GM23338 (cell line): Measurements from ENCODE around the gene FBXO38. TPM values are rescaled to one million over a fixed set of nuclear protein-coding genes. Genes with fewer than 3 reads are reported as not detected.
A peak's percentile ranks its signal among the peaks of the same experiment; 100 is the strongest.

Experiments used
- ATAC-seq: fragments of 200-7000 bp; cut with Tn5 transposase; 3 replicates; pipeline ENCODE4 v1.9.1; 2020
- DNase-seq: peaks from one replicate; pipeline ENCODE4 v3.0.0-alpha.2; 2015; ENCODE audit warnings: low spot score
- H2AFZ ChIP-seq: fragments of 200-600 bp; sonication (generic); 2 replicates; pipeline ENCODE4 v1.8.0; 2016; ENCODE audit warnings: antibody characterized with exemption, mild to moderate bottlenecking, moderate library complexity
- H3F3A ChIP-seq: fragments of 200-600 bp; sonication (generic); replicated peaks from 2 replicates; pipeline ENCODE4 v1.8.0; 2017; ENCODE audit warnings: antibody characterized with exemption, mixed run types, low read depth
- H3K27ac ChIP-seq: fragments of 200-600 bp; sonication (generic); 2 replicates; pipeline ENCODE4 v1.6.1; 2016; ENCODE audit warnings: low read depth
- H3K27me3 ChIP-seq: fragments of 200-600 bp; sonication (generic); 2 replicates; pipeline ENCODE4 v1.8.0; 2016; ENCODE audit warnings: mild to moderate bottlenecking, mixed run types, moderate library complexity; ENCODE audit not compliant: insufficient read depth
- H3K36me3 ChIP-seq: fragments of 200-600 bp; sonication (generic); 2 replicates; pipeline ENCODE4 v1.8.0; 2016; ENCODE audit warnings: mild to moderate bottlenecking; ENCODE audit not compliant: insufficient read depth
- H3K4me1 ChIP-seq: fragments of 200-600 bp; sonication (generic); 2 replicates; pipeline ENCODE4 v1.8.0; 2016; ENCODE audit warnings: mild to moderate bottlenecking, moderate library complexity; ENCODE audit not compliant: insufficient read depth
- H3K4me2 ChIP-seq: fragments of 200-600 bp; sonication (generic); 2 replicates; pipeline ENCODE4 v1.7.1; 2017; ENCODE audit warnings: mixed run types
- H3K4me3 ChIP-seq: fragments of 200-600 bp; sonication (generic); 2 replicates; pipeline ENCODE4 v1.6.1; 2016; ENCODE audit warnings: mixed run types
- H3K79me2 ChIP-seq: fragments of 200-600 bp; sonication (generic); replicated peaks from 2 replicates; pipeline ENCODE4 v1.8.0; 2017; ENCODE audit warnings: mild to moderate bottlenecking; ENCODE audit not compliant: insufficient read depth
- H3K9me2 ChIP-seq: fragments of 200-600 bp; sonication (generic); 2 replicates; pipeline ENCODE4 v1.8.0; 2017; ENCODE audit not compliant: insufficient read depth
- H4K20me1 ChIP-seq: fragments of 200-600 bp; sonication (generic); replicated peaks from 2 replicates; pipeline ENCODE4 v1.8.0; 2017; ENCODE audit warnings: mild to moderate bottlenecking; ENCODE audit not compliant: insufficient read depth
- H3K27ac Mint-ChIP-seq: 2 replicates; pipeline ENCODE4 v1.8.0; 2020; ENCODE audit warnings: inconsistent platforms, mild to moderate bottlenecking, moderate library complexity, mixed read lengths
- H3K27me3 Mint-ChIP-seq: 3 replicates; pipeline ENCODE4 v1.8.0; 2022; ENCODE audit warnings: low read depth, mild to moderate bottlenecking, moderate library complexity, mixed read lengths, inconsistent platforms; ENCODE audit not compliant: insufficient read depth, poor library complexity
- H3K36me3 Mint-ChIP-seq: 3 replicates; pipeline ENCODE4 v1.8.0; 2021; ENCODE audit warnings: low read depth, mild to moderate bottlenecking, inconsistent platforms, moderate library complexity, mixed read lengths
- H3K4me1 Mint-ChIP-seq: 3 replicates; pipeline ENCODE4 v1.8.0; 2020; ENCODE audit warnings: mild to moderate bottlenecking, inconsistent platforms, mixed read lengths
- H3K4me3 Mint-ChIP-seq: 3 replicates; pipeline ENCODE4 v1.8.0; 2021; ENCODE audit warnings: moderate library complexity, mild to moderate bottlenecking, inconsistent platforms, mixed read lengths
- H3K9me3 Mint-ChIP-seq: 3 replicates; pipeline ENCODE4 v1.8.0; 2020; ENCODE audit warnings: moderate library complexity, mild to moderate bottlenecking, inconsistent platforms, mixed read lengths
- CREB1 ChIP-seq: fragments of 250-450 bp; sonication (Bioruptor Pico); IDR thresholded peaks from 2 replicates; pipeline ENCODE4 v1.5.0; 2020; ENCODE audit warnings: low read depth, mild to moderate bottlenecking, moderate library complexity
- CTCF ChIP-seq, 2 experiments: fragments of 200-600 bp in 1 of 2; sonication (generic) in 1 of 2; conservative IDR thresholded peaks; 2 replicates each; pipeline versions ENCODE4 v1.5.1 to v1.6.1; 2016 to 2017; ENCODE audit warnings: antibody characterized with exemption in 2 of 2, low read depth in 2 of 2, mild to moderate bottlenecking in 2 of 2, moderate library complexity in 1 of 2
- ETS1 ChIP-seq: IDR thresholded peaks from 2 replicates; pipeline ENCODE4 v1.6.1; 2016; ENCODE audit warnings: antibody characterized with exemption
- EZH2phosphoT487 ChIP-seq: fragments of 200-600 bp; sonication (generic); IDR thresholded peaks from one replicate; pipeline ENCODE4 v1.8.1; 2018; ENCODE audit warnings: antibody characterized with exemption; ENCODE audit not compliant: unreplicated experiment
- JUNB ChIP-seq: IDR thresholded peaks from one replicate; pipeline ENCODE4 v1.6.1; 2016; ENCODE audit warnings: antibody characterized with exemption; ENCODE audit not compliant: unreplicated experiment
- NANOG ChIP-seq: IDR thresholded peaks from 2 replicates; pipeline ENCODE4 v1.6.1; 2016; ENCODE audit warnings: antibody characterized with exemption, borderline replicate concordance
- POLR2AphosphoS5 ChIP-seq: IDR thresholded peaks from 2 replicates; pipeline ENCODE4 v1.6.1; 2016; ENCODE audit warnings: antibody characterized with exemption, low read depth
- REST ChIP-seq: IDR thresholded peaks from one replicate; pipeline ENCODE4 v1.6.1; 2018; ENCODE audit warnings: antibody characterized with exemption; ENCODE audit not compliant: unreplicated experiment
- STAT1 ChIP-seq: IDR thresholded peaks from one replicate; pipeline ENCODE4 v1.6.1; 2016; ENCODE audit warnings: antibody characterized with exemption; ENCODE audit not compliant: unreplicated experiment
- ZNF114 ChIP-seq: fragments of 250-450 bp; sonication (Bioruptor Pico); IDR thresholded peaks from 2 replicates; pipeline ENCODE4 v1.5.0; 2020; ENCODE audit warnings: mild to moderate bottlenecking, moderate library complexity
- ZNF331 ChIP-seq: fragments of 250-450 bp; sonication (Bioruptor Pico); IDR thresholded peaks from 2 replicates; pipeline ENCODE4 v1.5.0; 2020; ENCODE audit warnings: low read depth, mild to moderate bottlenecking, moderate library complexity
- polyA plus RNA-seq: library from polyadenylated mRNA; unstranded; fragments of >200 nt; fragmentation: Nextera tagmentation; extraction: Ambion mirVana; gene quantifications from 2 replicates; pipeline ENCODE4 v1.2.1, GENCODE V29; 2016
- total RNA-seq: library from RNA; depleted of rRNA; stranded (reverse); fragments of >200 nt; shearing (Covaris generic); gene quantifications from 2 replicates; pipeline ENCODE4 v1.2.3, GENCODE V29; 2014

FBXO38 gene
- total and polyA plus RNA-seq, 2 experiments from 2014 or later = 13.3 to 45.6 TPM

- peaks cover 59% of the 10 kb centered on the region for H3K36me3 Mint-ChIP-seq
- no peak overlapping the region for H3K27ac ChIP-seq
- TF ChIP-seq CREB1 (CRISPR knock-in tag) (no peak), CTCF (conservative IDR thresholded peaks at IDR 0.05; ENCODE audit: low read depth in 2 of 2) (peak in 1 of 2 experiments; percentile 15; a peak in 1 of 4 replicates), ZNF114 (CRISPR knock-in tag) (no peak)
These were observed 43.7 kb downstream of the FBXO38 start for GRCh38 chr5:148427370-148428042.

GRCh38 chr5:148428848-148429247 lies 45.1 kb downstream of the FBXO38 start:
- H3K27me3 Mint-ChIP-seq = no peaks in the 10 kb centered on the region
- TF ChIP-seq REST (no peak), ZNF114 (CRISPR knock-in tag) (no peak), EZH2phosphoT487 (no peak), CREB1 (CRISPR knock-in tag) (no peak), ZNF331 (no peak), NANOG (no peak), STAT1 (no peak), JUNB (no peak), POLR2AphosphoS5 (no peak), ETS1 (no peak), CTCF (conservative IDR thresholded peaks at IDR 0.05; ENCODE audit: low read depth in 2 of 2) (no peak)

More at GRCh38 chr5:148427370-148428042, 43.7 kb downstream of the FBXO38 start:
- Histone ChIP-seq H2AFZ (no peak overlapping the region), H3K79me2 (no peaks in the 10 kb centered on the region), H3K27me3 (no peaks in the 10 kb centered on the region), H3F3A (no peaks in the 10 kb centered on the region), H3K4me2 (no peak overlapping the region), H3K9me2 (no peaks in the 10 kb centered on the region), H4K20me1 (no peaks in the 10 kb centered on the region; the same call in none of the 2 replicates), H3K36me3 (peaks cover 41% of the 10 kb centered on the region), H3K4me1 (no peaks in the 10 kb centered on the region), H3K4me3 (no peak overlapping the region)
- no peaks in the 10 kb centered on the region for H3K4me1 Mint-ChIP-seq
- no peak overlapping the region for H3K4me3 Mint-ChIP-seq
- peak; percentile 26 for DNase-seq
- H3K9me3 Mint-ChIP-seq = no peaks in the 10 kb centered on the region
- H3K27ac Mint-ChIP-seq = no peak overlapping the region
- ATAC-seq = peak; percentile 67
- no peaks in the 10 kb centered on the region for H3K27me3 Mint-ChIP-seq

More at GRCh38 chr5:148428848-148429247, 45.1 kb downstream of the FBXO38 start:
- Histone ChIP-seq H3K36me3 (peaks cover 39% of the 10 kb centered on the region), H3K27me3 (no peaks in the 10 kb centered on the region), H2AFZ (no peak overlapping the region), H3F3A (no peaks in the 10 kb centered on the region), H3K9me2 (no peaks in the 10 kb centered on the region), H3K4me3 (no peak overlapping the region), H3K79me2 (no peaks in the 10 kb centered on the region), H4K20me1 (no peaks in the 10 kb centered on the region; the same call in none of the 2 replicates), H3K27ac (no peak overlapping the region), H3K4me2 (no peak overlapping the region), H3K4me1 (no peaks in the 10 kb centered on the region)
- Mint-ChIP-seq H3K27ac (no peak overlapping the region), H3K4me3 (no peak overlapping the region), H3K4me1 (no peaks in the 10 kb centered on the region), H3K9me3 (no peaks in the 10 kb centered on the region), H3K36me3 (peaks cover 59% of the 10 kb centered on the region)
- DNase-seq (no peak), ATAC-seq (no peak)
